ENCODE results near the gene NINJ1.

DNA sequence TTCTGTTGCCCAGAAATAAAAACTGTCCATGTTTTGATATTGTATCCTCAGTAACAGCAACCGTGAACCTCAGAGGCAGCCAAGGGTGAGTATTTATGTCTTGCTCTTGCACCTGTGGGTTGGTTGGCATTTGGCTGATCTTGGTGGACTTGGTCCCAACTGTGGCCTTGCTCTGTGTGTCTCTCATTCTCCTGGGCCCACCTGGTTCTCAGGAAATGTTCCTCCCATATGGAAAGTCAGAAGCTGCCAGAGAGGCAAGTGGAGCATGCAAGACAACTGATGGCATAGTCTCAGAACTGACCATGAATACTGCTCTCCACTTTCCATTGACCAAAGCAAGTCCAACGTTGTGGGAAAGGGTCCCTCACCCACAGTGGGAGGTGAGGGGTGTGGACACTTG, 13.6 kb upstream of the NINJ1 start:
- TF ChIP-seq, protein P1, sequence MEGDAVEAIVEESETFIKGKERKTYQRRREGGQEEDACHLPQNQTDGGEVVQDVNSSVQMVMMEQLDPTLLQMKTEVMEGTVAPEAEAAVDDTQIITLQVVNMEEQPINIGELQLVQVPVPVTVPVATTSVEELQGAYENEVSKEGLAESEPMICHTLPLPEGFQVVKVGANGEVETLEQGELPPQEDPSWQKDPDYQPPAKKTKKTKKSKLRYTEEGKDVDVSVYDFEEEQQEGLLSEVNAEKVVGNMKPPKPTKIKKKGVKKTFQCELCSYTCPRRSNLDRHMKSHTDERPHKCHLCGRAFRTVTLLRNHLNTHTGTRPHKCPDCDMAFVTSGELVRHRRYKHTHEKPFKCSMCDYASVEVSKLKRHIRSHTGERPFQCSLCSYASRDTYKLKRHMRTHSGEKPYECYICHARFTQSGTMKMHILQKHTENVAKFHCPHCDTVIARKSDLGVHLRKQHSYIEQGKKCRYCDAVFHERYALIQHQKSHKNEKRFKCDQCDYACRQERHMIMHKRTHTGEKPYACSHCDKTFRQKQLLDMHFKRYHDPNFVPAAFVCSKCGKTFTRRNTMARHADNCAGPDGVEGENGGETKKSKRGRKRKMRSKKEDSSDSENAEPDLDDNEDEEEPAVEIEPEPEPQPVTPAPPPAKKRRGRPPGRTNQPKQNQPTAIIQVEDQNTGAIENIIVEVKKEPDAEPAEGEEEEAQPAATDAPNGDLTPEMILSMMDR (IDR thresholded peaks at IDR 0.05) = no peak
- no peak for TF ChIP-seq POLR2A (IDR thresholded peaks at IDR 0.05)
